ENCODE data around the gene ASAP2. TPM values are rescaled to one million over a fixed set of nuclear protein-coding genes. Genes with fewer than 3 reads are reported as not detected.
A peak's percentile ranks its signal among the peaks of the same experiment; 100 is the strongest.

ASAP2 gene
- total and polyA plus RNA-seq, 9 of the 15 experiments (the other 6 are each of a cell fraction or from before 2014, with no cell fraction given), result 0.06 to 4.3 (median 3.1) TPM

DNA sequence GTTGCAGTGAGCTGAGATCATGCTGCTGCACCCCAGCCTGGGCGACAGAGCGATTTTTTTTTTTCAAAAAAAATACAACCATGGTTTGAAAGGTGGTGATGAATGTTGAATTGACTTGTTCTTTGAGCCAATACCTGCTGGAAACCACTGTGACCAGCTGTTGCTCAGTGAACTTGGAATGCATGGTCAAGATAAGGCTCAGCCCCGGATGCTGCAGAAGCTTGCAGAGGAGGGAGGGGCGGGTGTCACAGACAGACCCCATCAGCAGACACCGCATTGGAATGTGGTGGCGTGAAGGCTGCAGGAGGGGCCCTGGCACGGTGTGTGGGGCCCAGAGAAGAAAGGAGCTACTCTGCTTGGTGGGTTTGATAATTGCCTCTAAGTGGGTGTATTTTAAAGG, 125.1 kb downstream of the ASAP2 start (continued):
- TF ChIP-seq, protein P1, sequence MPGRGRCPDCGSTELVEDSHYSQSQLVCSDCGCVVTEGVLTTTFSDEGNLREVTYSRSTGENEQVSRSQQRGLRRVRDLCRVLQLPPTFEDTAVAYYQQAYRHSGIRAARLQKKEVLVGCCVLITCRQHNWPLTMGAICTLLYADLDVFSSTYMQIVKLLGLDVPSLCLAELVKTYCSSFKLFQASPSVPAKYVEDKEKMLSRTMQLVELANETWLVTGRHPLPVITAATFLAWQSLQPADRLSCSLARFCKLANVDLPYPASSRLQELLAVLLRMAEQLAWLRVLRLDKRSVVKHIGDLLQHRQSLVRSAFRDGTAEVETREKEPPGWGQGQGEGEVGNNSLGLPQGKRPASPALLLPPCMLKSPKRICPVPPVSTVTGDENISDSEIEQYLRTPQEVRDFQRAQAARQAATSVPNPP (IDR thresholded peaks at IDR 0.05; ENCODE audit: borderline replicate concordance, insufficient read depth, insufficient read length), result no peak
- TF ChIP-seq MIER1 (IDR thresholded peaks at IDR 0.05; ENCODE audit: low read depth) (no peak), LCOR (CRISPR knock-in tag; IDR thresholded peaks at IDR 0.05) (no peak), KDM4B (IDR thresholded peaks at IDR 0.05; ENCODE audit: borderline replicate concordance in 2 of 2, low read depth in 1 of 2) (no peak), HDAC2 (IDR thresholded peaks at IDR 0.05) (no peak), XRCC3 (IDR thresholded peaks at IDR 0.05) (no peak), ZNF431 (CRISPR knock-in tag; IDR thresholded peaks at IDR 0.05) (no peak), CBX3 (IDR thresholded peaks at IDR 0.05; ENCODE audit: borderline replicate concordance in 1 of 2, low read length in 2 of 2) (no peak; a peak in 1 of 3 replicates), U2AF1 (optimal IDR thresholded peaks at IDR 0.05; ENCODE audit: low read depth, low read length) (no peak), ADNP (tag; IDR thresholded peaks at IDR 0.05) (no peak), MED1 (CRISPR knock-in tag; IDR thresholded peaks at IDR 0.05; ENCODE audit: borderline replicate concordance) (no peak), NR4A1 (CRISPR knock-in tag; IDR thresholded peaks at IDR 0.05) (no peak), NR4A1 (tag; IDR thresholded peaks at IDR 0.05) (no peak), FOXA3 (CRISPR knock-in tag; conservative IDR thresholded peaks at IDR 0.05 in 1 of 2, IDR thresholded peaks at IDR 0.05 in 1 of 2) (no peak), RNF2 (IDR thresholded peaks at IDR 0.05) (no peak), ZNF124 (CRISPR knock-in tag; IDR thresholded peaks at IDR 0.05) (no peak), CREM (IDR thresholded peaks at IDR 0.05; ENCODE audit: low read depth) (peak; percentile 60; the same call in 1 of the 2 replicates), ZNF75A (CRISPR knock-in tag; IDR thresholded peaks at IDR 0.05) (no peak), NR2C2 (CRISPR knock-in tag; IDR thresholded peaks at IDR 0.05) (no peak), NR2C2 (tag; IDR thresholded peaks at IDR 0.05) (no peak), POLR2AphosphoS2 (IDR thresholded peaks at IDR 0.05; ENCODE audit: low read length) (no peak)
- TF ChIP-seq, protein P2, sequence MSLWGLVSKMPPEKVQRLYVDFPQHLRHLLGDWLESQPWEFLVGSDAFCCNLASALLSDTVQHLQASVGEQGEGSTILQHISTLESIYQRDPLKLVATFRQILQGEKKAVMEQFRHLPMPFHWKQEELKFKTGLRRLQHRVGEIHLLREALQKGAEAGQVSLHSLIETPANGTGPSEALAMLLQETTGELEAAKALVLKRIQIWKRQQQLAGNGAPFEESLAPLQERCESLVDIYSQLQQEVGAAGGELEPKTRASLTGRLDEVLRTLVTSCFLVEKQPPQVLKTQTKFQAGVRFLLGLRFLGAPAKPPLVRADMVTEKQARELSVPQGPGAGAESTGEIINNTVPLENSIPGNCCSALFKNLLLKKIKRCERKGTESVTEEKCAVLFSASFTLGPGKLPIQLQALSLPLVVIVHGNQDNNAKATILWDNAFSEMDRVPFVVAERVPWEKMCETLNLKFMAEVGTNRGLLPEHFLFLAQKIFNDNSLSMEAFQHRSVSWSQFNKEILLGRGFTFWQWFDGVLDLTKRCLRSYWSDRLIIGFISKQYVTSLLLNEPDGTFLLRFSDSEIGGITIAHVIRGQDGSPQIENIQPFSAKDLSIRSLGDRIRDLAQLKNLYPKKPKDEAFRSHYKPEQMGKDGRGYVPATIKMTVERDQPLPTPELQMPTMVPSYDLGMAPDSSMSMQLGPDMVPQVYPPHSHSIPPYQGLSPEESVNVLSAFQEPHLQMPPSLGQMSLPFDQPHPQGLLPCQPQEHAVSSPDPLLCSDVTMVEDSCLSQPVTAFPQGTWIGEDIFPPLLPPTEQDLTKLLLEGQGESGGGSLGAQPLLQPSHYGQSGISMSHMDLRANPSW (CRISPR knock-in tag; IDR thresholded peaks at IDR 0.05), result no peak
- TF ChIP-seq, protein P3, sequence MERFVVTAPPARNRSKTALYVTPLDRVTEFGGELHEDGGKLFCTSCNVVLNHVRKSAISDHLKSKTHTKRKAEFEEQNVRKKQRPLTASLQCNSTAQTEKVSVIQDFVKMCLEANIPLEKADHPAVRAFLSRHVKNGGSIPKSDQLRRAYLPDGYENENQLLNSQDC (CRISPR knock-in tag; IDR thresholded peaks at IDR 0.05), result no peak
- TF ChIP-seq, protein P4, sequence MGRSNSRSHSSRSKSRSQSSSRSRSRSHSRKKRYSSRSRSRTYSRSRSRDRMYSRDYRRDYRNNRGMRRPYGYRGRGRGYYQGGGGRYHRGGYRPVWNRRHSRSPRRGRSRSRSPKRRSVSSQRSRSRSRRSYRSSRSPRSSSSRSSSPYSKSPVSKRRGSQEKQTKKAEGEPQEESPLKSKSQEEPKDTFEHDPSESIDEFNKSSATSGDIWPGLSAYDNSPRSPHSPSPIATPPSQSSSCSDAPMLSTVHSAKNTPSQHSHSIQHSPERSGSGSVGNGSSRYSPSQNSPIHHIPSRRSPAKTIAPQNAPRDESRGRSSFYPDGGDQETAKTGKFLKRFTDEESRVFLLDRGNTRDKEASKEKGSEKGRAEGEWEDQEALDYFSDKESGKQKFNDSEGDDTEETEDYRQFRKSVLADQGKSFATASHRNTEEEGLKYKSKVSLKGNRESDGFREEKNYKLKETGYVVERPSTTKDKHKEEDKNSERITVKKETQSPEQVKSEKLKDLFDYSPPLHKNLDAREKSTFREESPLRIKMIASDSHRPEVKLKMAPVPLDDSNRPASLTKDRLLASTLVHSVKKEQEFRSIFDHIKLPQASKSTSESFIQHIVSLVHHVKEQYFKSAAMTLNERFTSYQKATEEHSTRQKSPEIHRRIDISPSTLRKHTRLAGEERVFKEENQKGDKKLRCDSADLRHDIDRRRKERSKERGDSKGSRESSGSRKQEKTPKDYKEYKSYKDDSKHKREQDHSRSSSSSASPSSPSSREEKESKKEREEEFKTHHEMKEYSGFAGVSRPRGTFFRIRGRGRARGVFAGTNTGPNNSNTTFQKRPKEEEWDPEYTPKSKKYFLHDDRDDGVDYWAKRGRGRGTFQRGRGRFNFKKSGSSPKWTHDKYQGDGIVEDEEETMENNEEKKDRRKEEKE (IDR thresholded peaks at IDR 0.05; ENCODE audit: borderline replicate concordance in 1 of 2, control insufficient read depth in 1 of 2, low read depth in 2 of 2, low read length in 1 of 2), result no peak
